Keratinocyte (primary cell): Measurements from ENCODE around the gene CASZ1. TPM values are rescaled to one million over a fixed set of nuclear protein-coding genes. Genes with fewer than 3 reads are reported as not detected.

Experiments
- DNase-seq: peaks from one replicate; pipeline ENCODE4 v3.0.0-alpha.2; 2011; ENCODE audit warnings: low read depth, missing footprints, low spot score
- FAIRE-seq: peaks from 2 replicates; lab custom pipeline; 2011; peaks lifted over from hg19 to GRCh38; lab: Jason Lieb, UNC
- H2AFZ ChIP-seq: 2 replicates; pipeline ENCODE4 v1.6.0; 2012; ENCODE audit warnings: low read length, control low read depth, inconsistent platforms; ENCODE audit not compliant: control insufficient read depth
- H3K27ac ChIP-seq: 2 replicates; pipeline ENCODE4 v1.5.1; 2011; ENCODE audit warnings: low read length; ENCODE audit not compliant: control insufficient read depth, insufficient read depth
- H3K27me3 ChIP-seq: 3 replicates; pipeline ENCODE4 v1.6.0; 2011; ENCODE audit warnings: low read length; ENCODE audit not compliant: control insufficient read depth, insufficient read depth; ENCODE audit errors: extremely low read depth
- H3K36me3 ChIP-seq, 2 experiments: 2 replicates in 1 of 2; 3 replicates in 1 of 2; pipeline ENCODE4 v1.5.1; 2011; ENCODE audit warnings: low read length in 2 of 2, mild to moderate bottlenecking in 1 of 2; ENCODE audit not compliant: control insufficient read depth in 2 of 2, insufficient read depth in 2 of 2; ENCODE audit errors: extremely low read depth in 1 of 2
- H3K4me1 ChIP-seq: 3 replicates; pipeline ENCODE4 v1.5.1; 2011; ENCODE audit warnings: low read length; ENCODE audit not compliant: control insufficient read depth, insufficient read depth; ENCODE audit errors: extremely low read depth
- H3K4me2 ChIP-seq: 3 replicates; pipeline ENCODE4 v1.6.0; 2011; ENCODE audit warnings: low read depth, low read length; ENCODE audit not compliant: control insufficient read depth, insufficient read depth; ENCODE audit errors: extremely low read depth
- H3K4me3 ChIP-seq, 3 experiments: fragments of 200-600 bp in 1 of 3; sonication (generic) in 1 of 3; 2 replicates in 2 of 3; 3 replicates in 1 of 3; pipeline ENCODE4 v1.5.1; 2011 to 2016; ENCODE audit warnings: low read length in 3 of 3, mild to moderate bottlenecking in 3 of 3, control low read depth in 2 of 3, inconsistent platforms in 1 of 3, low read depth in 1 of 3, mixed read lengths in 1 of 3, mixed run types in 1 of 3, moderate library complexity in 1 of 3; ENCODE audit not compliant: control insufficient read depth in 2 of 3, insufficient read depth in 2 of 3; ENCODE audit errors: extremely low read depth in 1 of 3
- H3K79me2 ChIP-seq: 2 replicates; pipeline ENCODE4 v1.6.0; 2012; ENCODE audit warnings: low read length; ENCODE audit not compliant: control insufficient read depth, insufficient read depth
- H3K9ac ChIP-seq: 3 replicates; pipeline ENCODE4 v1.6.0; 2011; ENCODE audit warnings: low read length; ENCODE audit not compliant: control insufficient read depth, insufficient read depth; ENCODE audit errors: extremely low read depth
- H3K9me1 ChIP-seq: 3 replicates; pipeline ENCODE4 v1.6.0; 2011; ENCODE audit warnings: low read length; ENCODE audit not compliant: control insufficient read depth, insufficient read depth; ENCODE audit errors: extremely low read depth
- H3K9me3 ChIP-seq: 2 replicates; pipeline ENCODE4 v1.5.1; 2012; ENCODE audit warnings: low read depth, low read length; ENCODE audit not compliant: control insufficient read depth
- H4K20me1 ChIP-seq: 3 replicates; pipeline ENCODE4 v1.6.0; 2011; ENCODE audit warnings: low read length; ENCODE audit not compliant: control insufficient read depth, insufficient read depth; ENCODE audit errors: extremely low read depth
- EZH2 ChIP-seq: IDR thresholded peaks from one replicate; pipeline ENCODE4 v1.6.1; 2012; ENCODE audit warnings: inconsistent platforms, mild to moderate bottlenecking, low read length, moderate library complexity
- dilution Hi-C: fragments of 300-500 bp; cut with MboI; formaldehyde crosslinking; loops from one replicate; pipeline ENCODE4 v1.7.0; 2020; ENCODE audit warnings: low sequenced_read_pairs; ENCODE audit not compliant: extremely low pct_ligation_motif_present
- polyA plus RNA-seq, 5 experiments: library from polyadenylated mRNA; depleted of rRNA in 3 of 5; stranded (reverse) in 3 of 5; stranded (forward) in 1 of 5; unstranded in 1 of 5; fragments of >200 nt; gene quantifications; 1 replicate in 1 of 5; 2 replicates in 3 of 5; 3 replicates in 1 of 5; pipeline versions ENCODE4 v1.2.1 to v1.2.3, GENCODE V29; 2011 to 2012; ENCODE audit warnings: missing spikeins in 2 of 5, low read depth in 1 of 5, low replicate concordance in 1 of 5
- TF ChIP-seq, protein P1 (sequence below), 3 experiments: IDR thresholded peaks in 1 of 3; conservative IDR thresholded peaks in 1 of 3; optimal IDR thresholded peaks in 1 of 3; 2 replicates in 2 of 3; 3 replicates in 1 of 3; pipeline versions ENCODE3 to v1.5.1; 2011; ENCODE audit warnings: low read length in 3 of 3, mild to moderate bottlenecking in 3 of 3, moderate library complexity in 2 of 3, control low read depth in 1 of 3, inconsistent platforms in 1 of 3; ENCODE audit not compliant: insufficient read depth in 2 of 3; ENCODE audit errors: extremely low read depth in 1 of 3

Gene CASZ1
- polyA plus RNA-seq, 1 donor (not counting 4 experiments of a cell fraction or from before 2014, with no cell fraction given) = 2.8 TPM

DNA sequence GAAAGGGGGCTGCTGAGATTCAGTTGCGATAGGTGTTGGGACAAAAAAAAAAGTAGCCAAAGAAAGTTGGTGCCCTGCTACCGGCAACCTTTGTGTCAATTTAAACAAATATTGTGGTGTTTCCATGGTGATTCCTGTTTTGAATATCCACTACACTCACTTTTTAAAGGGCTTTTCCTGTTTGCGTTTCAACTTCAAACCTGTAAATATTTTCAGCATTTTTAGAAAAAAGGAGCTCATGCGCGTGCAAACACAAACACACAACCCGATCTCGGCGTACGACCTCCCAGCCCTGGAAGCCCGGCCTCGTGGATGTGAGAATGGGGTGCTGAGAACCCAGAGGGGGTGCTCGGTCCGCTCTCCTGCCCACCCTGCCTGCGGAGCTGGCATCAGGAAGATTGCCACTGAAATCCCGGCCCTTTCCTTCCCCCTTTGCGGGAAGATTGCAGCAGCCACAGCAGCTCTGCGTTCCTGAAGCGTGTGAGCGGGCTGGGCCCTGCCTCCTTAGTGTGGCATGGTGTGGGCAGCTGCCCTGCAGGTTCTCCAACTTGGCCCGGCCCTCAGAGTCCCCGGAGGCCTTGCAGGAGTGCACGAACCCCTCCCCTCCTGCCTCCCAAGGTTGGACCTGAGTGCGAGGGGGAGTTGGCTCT is 34.8 kb downstream of the CASZ1 start:
- TF ChIP-seq, protein P1, sequence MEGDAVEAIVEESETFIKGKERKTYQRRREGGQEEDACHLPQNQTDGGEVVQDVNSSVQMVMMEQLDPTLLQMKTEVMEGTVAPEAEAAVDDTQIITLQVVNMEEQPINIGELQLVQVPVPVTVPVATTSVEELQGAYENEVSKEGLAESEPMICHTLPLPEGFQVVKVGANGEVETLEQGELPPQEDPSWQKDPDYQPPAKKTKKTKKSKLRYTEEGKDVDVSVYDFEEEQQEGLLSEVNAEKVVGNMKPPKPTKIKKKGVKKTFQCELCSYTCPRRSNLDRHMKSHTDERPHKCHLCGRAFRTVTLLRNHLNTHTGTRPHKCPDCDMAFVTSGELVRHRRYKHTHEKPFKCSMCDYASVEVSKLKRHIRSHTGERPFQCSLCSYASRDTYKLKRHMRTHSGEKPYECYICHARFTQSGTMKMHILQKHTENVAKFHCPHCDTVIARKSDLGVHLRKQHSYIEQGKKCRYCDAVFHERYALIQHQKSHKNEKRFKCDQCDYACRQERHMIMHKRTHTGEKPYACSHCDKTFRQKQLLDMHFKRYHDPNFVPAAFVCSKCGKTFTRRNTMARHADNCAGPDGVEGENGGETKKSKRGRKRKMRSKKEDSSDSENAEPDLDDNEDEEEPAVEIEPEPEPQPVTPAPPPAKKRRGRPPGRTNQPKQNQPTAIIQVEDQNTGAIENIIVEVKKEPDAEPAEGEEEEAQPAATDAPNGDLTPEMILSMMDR (optimal IDR thresholded peaks at IDR 0.05 in 1 of 3, IDR thresholded peaks at IDR 0.05 in 1 of 3, conservative IDR thresholded peaks at IDR 0.05 in 1 of 3; ENCODE audit: extremely low read depth in 1 of 3, insufficient read depth in 2 of 3, low read length in 3 of 3) = no peak
- TF ChIP-seq EZH2 = no peak
- Histone ChIP-seq H3K9me1 (no peaks in the 10 kb centered on the region), H3K9ac (no peak overlapping the region), H3K79me2 (peaks cover 6% of the 10 kb centered on the region), H2AFZ (no peak overlapping the region), H3K27me3 (no peaks in the 10 kb centered on the region), H3K4me1 (peaks cover 19% of the 10 kb centered on the region), H3K4me3 (no peak overlapping the region), H4K20me1 (no peaks in the 10 kb centered on the region), H3K9me3 (no peaks in the 10 kb centered on the region), H3K4me2 (no peak overlapping the region), H3K36me3 (peaks cover 0 to 5% of the 10 kb centered on the region in 2 experiments), H3K27ac (no peak overlapping the region)
- dilution Hi-C loops = no loop called here
- DNase-seq (no peak), FAIRE-seq (no peak)

DNA sequence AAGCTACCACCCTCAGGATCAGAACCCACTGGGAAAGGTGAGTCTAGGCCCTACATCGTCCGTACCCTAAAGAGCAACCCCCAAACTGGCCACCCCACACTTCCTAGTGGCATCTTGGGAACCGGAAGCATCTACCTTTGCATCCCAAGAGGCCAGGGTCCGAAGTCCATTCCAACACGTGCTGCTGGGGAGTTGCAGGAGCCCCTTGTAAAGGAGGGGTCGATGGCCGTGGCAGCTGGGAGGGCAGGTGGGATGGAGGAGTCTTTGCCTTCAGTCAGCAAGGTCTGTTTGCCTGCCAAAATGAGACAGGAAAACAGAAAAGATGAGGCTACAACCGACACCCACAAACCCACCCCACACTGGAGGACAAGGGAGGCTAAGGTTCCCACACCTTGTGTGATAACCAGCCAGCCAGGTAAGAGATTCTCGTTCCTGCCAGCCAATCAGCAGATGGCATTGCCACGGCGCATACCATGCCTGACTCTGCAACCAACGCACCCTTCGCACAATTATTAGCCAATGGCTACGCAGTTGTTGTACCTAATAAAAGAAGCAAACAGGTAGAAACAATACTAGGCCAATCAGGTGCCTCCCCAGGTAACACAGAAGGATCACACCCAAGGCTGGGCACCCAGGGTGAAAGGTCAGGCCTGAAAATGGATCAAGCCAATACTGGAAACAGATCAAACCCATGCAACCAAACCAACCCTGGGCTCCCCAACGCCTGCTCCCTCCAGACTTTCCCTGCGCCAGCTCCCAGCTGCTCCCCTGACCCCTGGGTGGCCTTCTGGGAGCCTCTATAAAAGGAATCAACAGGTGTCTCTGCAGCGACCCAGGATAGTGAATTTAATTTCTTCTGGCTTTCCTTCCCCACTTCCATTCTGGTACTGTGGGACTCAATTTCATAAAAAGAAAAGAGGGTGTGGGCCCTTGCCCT is 35.6 kb downstream of the CASZ1 start:
- Histone ChIP-seq H3K36me3 (peaks cover 0 to 5% of the 10 kb centered on the region in 2 experiments), H3K27ac (no peak overlapping the region), H3K4me3 (no peak overlapping the region), H2AFZ (no peak overlapping the region), H3K4me2 (no peak overlapping the region), H3K4me1 (peaks cover 17% of the 10 kb centered on the region), H3K27me3 (no peaks in the 10 kb centered on the region), H3K9me1 (no peaks in the 10 kb centered on the region), H3K9me3 (no peaks in the 10 kb centered on the region), H3K9ac (no peak overlapping the region), H3K79me2 (peaks cover 6% of the 10 kb centered on the region), H4K20me1 (no peaks in the 10 kb centered on the region)
- dilution Hi-C loops = no loop called here
- DNase-seq (no peak), FAIRE-seq (no peak)
- TF ChIP-seq EZH2 = no peak
- TF ChIP-seq, protein P1 (optimal IDR thresholded peaks at IDR 0.05 in 1 of 3, IDR thresholded peaks at IDR 0.05 in 1 of 3, conservative IDR thresholded peaks at IDR 0.05 in 1 of 3; ENCODE audit: extremely low read depth in 1 of 3, insufficient read depth in 2 of 3, low read length in 3 of 3) = no peak
